SK-N-MC (cell line): ENCODE measurements around the gene MFSD12.

Experiments
- EZH2 ChIP-seq: fragments of 200-600 bp; sonication (generic); IDR thresholded peaks from one replicate; pipeline ENCODE4 v1.6.1; 2017; ENCODE audit warnings: antibody characterized with exemption
- FOXP2 ChIP-seq: optimal IDR thresholded peaks from 2 replicates; pipeline ENCODE3; 2011; ENCODE audit warnings: mild to moderate bottlenecking, moderate library complexity; ENCODE audit not compliant: insufficient read depth; ENCODE audit errors: extremely low read length, control extremely low read depth
- POLR2AphosphoS5 ChIP-seq: IDR thresholded peaks from 2 replicates; pipeline ENCODE4 v1.6.1; 2012; ENCODE audit warnings: mild to moderate bottlenecking, low read depth, low read length, borderline replicate concordance

DNA sequence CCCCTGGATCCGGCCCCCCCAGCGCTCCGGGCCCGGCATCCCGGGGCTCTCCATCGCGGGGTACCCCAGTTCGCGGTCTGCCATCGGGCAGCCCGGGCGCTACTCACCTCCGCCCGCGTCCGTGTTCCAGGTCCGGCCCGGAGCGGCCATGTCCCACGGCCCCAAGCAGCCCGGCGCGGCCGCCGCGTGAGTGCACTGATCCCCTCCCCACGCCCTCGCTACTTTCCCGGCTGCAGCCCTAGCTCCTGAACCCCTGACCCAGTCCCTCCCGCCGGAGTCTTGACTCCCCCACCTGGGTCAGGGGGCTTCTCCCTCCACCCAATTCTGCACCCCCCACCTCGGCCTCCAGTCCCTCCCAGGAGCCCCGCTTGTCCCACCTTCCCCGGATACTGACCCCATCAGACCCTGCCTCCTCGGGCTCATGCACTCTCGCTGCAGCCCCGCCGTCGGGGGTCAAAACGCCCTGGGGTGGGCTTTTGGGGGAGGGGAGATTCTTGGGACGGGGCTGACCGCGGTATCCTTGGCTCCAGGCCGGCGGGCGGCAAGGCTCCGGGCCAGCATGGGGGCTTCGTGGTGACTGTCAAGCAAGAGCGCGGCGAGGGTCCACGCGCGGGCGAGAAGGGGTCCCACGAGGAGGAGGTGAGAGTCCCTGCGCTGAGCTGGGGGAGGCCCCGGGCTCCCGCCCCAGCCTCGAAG is 15.9 kb upstream of the MFSD12 start:
- TF ChIP-seq POLR2AphosphoS5 (peak; percentile 32; the same call in 1 of the 2 replicates), FOXP2 (no peak), EZH2 (no peak)
